PC-9 (cell line): ENCODE data around the gene CDK6. TPM values are rescaled to one million over a fixed set of nuclear protein-coding genes. Genes with fewer than 3 reads are reported as not detected.
"Not testable (repeated sequence)": the region's sequence is repeated elsewhere in the genome, so short reads cannot be mapped to it uniquely, and the experiment has no call there.

ENCODE experiments used
- BruUV-seq: library from RNA; stranded (reverse); fragments of 400-500 nt; replicated peaks from 2 replicates; lab custom pipeline; 2021; lab: Mats Ljungman, UMichigan
- CTCF ChIA-PET: fragments of 300-600 bp; sonication (Branson Sonifier 250); formaldehyde crosslinking; loops from one replicate; lab custom pipeline; 2022; ENCODE audit warnings: antibody characterized with exemption; lab: Charles Lee
- POLR2A ChIA-PET: fragments of 300-600 bp; sonication (Branson Sonifier 250); formaldehyde crosslinking; loops from one replicate; lab custom pipeline; 2022; ENCODE audit warnings: antibody characterized with exemption; ENCODE audit not compliant: unreplicated experiment; lab: Charles Lee
- DNase-seq, 2 experiments: peaks; one replicate each; pipeline versions ENCODE4 v3.0.0 to v3.0.0-alpha.2; 2015 to 2022; ENCODE audit warnings: mixed read lengths in 1 of 2
- H2AFZ ChIP-seq: fragments of 200-600 bp; sonication (generic); 2 replicates; pipeline ENCODE4 v1.8.1; 2017; ENCODE audit warnings: antibody characterized with exemption
- H3F3A ChIP-seq: fragments of 200-600 bp; sonication (generic); 2 replicates; pipeline ENCODE4 v1.8.1; 2017; ENCODE audit warnings: antibody characterized with exemption, mild to moderate bottlenecking, low read depth; ENCODE audit not compliant: insufficient read depth
- H3K27ac ChIP-seq: fragments of 200-600 bp; sonication (generic); 2 replicates; pipeline ENCODE4 v1.6.1; 2016; ENCODE audit warnings: mixed run types
- H3K27me3 ChIP-seq: fragments of 200-600 bp; sonication (generic); 2 replicates; pipeline ENCODE4 v1.6.1; 2016; ENCODE audit warnings: low read depth, mixed run types; ENCODE audit not compliant: insufficient read depth
- H3K36me3 ChIP-seq: fragments of 200-600 bp; sonication (generic); 2 replicates; pipeline ENCODE4 v1.6.1; 2016; ENCODE audit warnings: low read depth, mixed run types
- H3K4me1 ChIP-seq: fragments of 200-600 bp; sonication (generic); replicated peaks from 2 replicates; pipeline ENCODE4 v1.6.1; 2016; ENCODE audit warnings: mixed run types; ENCODE audit not compliant: insufficient read depth
- H3K4me2 ChIP-seq: fragments of 200-600 bp; sonication (generic); 2 replicates; pipeline ENCODE4 v1.6.1; 2017; ENCODE audit warnings: mixed run types
- H3K4me3 ChIP-seq: fragments of 200-600 bp; sonication (generic); 2 replicates; pipeline ENCODE4 v1.6.1; 2016; ENCODE audit warnings: mixed run types
- H3K79me2 ChIP-seq: fragments of 200-600 bp; sonication (generic); 2 replicates; pipeline ENCODE4 v1.6.1; 2017; ENCODE audit warnings: low read depth, mixed run types
- H3K9me2 ChIP-seq: fragments of 200-600 bp; sonication (generic); 2 replicates; pipeline ENCODE4 v1.8.1; 2017; ENCODE audit warnings: mild to moderate bottlenecking; ENCODE audit not compliant: insufficient read depth
- H3K9me3 ChIP-seq: fragments of 200-600 bp; sonication (generic); 2 replicates; pipeline ENCODE4 v1.8.1; 2016; ENCODE audit warnings: low read depth; ENCODE audit not compliant: insufficient read depth
- H4K20me1 ChIP-seq: fragments of 200-600 bp; sonication (generic); 2 replicates; pipeline ENCODE4 v1.8.1; 2017; ENCODE audit not compliant: insufficient read depth
- EZH2 ChIP-seq: fragments of 200-600 bp; sonication (generic); IDR thresholded peaks from 2 replicates; pipeline ENCODE4 v1.8.0; 2017; ENCODE audit warnings: antibody characterized with exemption, low read depth
- intact Hi-C: fragments of 100-400 bp; cut with micrococcal nuclease; formaldehyde crosslinking; loops from one replicate; pipeline ENCODE4 v1.10.0; 2022; ENCODE audit not compliant: unreplicated experiment
- total RNA-seq: library from RNA; stranded (reverse); gene quantifications from 2 replicates; pipeline ENCODE4 v1.2.3, GENCODE V29; 2021
- TF ChIP-seq, protein P1 (sequence below): fragments of 200-600 bp; sonication (generic); conservative IDR thresholded peaks from 2 replicates; pipeline ENCODE4 v1.6.1; 2017; ENCODE audit warnings: mixed run types, antibody characterized with exemption, mild to moderate bottlenecking, moderate library complexity

Gene CDK6
- total RNA-seq, 1 experiment from 2014 or later = 49.5 TPM

DNA sequence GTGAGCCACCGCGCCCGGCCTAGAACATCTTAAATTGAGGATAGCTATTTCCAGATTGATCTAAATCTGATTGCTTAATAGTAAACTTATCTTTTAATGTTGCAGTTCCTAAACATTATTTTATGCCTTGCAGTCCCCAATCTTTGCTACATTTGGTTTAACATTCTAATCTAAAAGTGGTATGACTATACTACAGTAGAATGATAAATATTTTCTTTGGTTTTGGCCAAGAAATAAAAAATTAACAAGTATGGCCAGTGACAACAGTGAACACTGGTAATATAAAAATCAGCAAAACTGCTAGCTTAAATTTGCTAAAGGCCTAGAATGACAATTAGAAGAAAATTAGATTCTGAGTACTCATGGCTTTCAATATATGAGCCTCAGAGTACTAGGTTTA is 73.5 kb downstream of the CDK6 start:
- TF ChIP-seq, protein P1, sequence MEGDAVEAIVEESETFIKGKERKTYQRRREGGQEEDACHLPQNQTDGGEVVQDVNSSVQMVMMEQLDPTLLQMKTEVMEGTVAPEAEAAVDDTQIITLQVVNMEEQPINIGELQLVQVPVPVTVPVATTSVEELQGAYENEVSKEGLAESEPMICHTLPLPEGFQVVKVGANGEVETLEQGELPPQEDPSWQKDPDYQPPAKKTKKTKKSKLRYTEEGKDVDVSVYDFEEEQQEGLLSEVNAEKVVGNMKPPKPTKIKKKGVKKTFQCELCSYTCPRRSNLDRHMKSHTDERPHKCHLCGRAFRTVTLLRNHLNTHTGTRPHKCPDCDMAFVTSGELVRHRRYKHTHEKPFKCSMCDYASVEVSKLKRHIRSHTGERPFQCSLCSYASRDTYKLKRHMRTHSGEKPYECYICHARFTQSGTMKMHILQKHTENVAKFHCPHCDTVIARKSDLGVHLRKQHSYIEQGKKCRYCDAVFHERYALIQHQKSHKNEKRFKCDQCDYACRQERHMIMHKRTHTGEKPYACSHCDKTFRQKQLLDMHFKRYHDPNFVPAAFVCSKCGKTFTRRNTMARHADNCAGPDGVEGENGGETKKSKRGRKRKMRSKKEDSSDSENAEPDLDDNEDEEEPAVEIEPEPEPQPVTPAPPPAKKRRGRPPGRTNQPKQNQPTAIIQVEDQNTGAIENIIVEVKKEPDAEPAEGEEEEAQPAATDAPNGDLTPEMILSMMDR = no peak
- no peak for TF ChIP-seq EZH2
- BruUV-seq = no TSS peak
- Histone ChIP-seq H3K9me3 (peaks cover 7% of the 10 kb centered on the region; the same call in 1 of the 2 replicates), H4K20me1 (no peaks in the 10 kb centered on the region), H3K4me3 (no peak overlapping the region), H3K4me1 (peaks cover 57% of the 10 kb centered on the region), H3F3A (peaks cover 49% of the 10 kb centered on the region), H2AFZ (no peak overlapping the region), H3K9me2 (no peaks in the 10 kb centered on the region), H3K4me2 (peak overlapping the region; percentile 36), H3K27me3 (no peaks in the 10 kb centered on the region), H3K79me2 (peaks cover 37% of the 10 kb centered on the region), H3K27ac (peak overlapping the region; percentile 93), H3K36me3 (peaks cover 20% of the 10 kb centered on the region; the same call in 1 of the 2 replicates)
- DNase-seq = no peak
- ChIA-PET POLR2A (no interaction called here), CTCF (interaction anchor here (0.6 kb wide), 1 partner anchor 1938 kb away, joined by 4 read pairs; no protein-coding TSS in a partner anchor)
- intact Hi-C loops = loop anchor here (1.0 to 10.0 kb wide), 5 partner anchors 11 to 352 kb away; partner anchors contain the start of gene SAMD9

DNA sequence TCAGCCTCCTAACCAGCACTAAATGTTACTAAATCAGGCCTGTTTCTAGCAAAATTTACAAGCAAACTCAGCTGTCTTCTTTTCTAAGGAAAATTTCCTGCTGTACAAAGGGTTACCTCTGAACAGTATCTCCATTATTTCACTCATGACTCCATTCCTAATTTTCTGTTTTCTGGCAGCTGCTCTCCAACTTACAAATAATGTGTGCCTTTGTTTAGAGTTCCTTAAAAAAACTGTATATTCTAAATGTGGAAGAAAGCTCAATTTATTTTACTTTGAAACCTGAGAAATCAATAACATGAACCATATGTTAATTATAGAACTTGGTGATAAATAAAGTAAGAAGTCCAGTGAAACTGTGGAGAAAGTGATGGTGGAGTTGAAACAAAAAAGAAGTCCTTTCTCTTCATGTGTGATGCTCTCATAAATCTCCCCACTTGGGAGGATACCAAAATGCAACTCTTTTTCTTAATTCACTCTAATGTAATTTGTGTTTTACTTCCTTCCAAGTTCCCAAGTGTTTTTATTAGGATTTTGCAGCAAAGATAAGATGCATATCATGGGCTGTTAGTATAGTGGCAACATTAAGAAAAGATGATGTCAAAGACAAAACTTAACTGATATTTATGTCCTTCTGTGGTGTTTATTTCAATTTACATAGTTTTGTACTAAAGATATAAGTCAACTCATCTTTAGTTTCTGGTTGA is 74.8 kb downstream of the CDK6 start:
- intact Hi-C loops = loop anchor here (5.0 to 10.0 kb wide), 2 partner anchors 69 to 353 kb away; partner anchors contain the start of gene SAMD9
- Histone ChIP-seq H3K27ac (no peak overlapping the region), H3K4me2 (no peak overlapping the region), H3K9me3 (peaks cover 7% of the 10 kb centered on the region; the same call in 1 of the 2 replicates), H3K79me2 (peaks cover 35% of the 10 kb centered on the region), H2AFZ (no peak overlapping the region), H3K27me3 (no peaks in the 10 kb centered on the region), H3K4me3 (no peak overlapping the region), H4K20me1 (no peaks in the 10 kb centered on the region), H3K36me3 (peaks cover 22% of the 10 kb centered on the region; the same call in 1 of the 2 replicates), H3K4me1 (peaks cover 44% of the 10 kb centered on the region), H3F3A (peaks cover 36% of the 10 kb centered on the region), H3K9me2 (no peaks in the 10 kb centered on the region)
- no peak for DNase-seq
- no peak for TF ChIP-seq EZH2
- TF ChIP-seq, protein P1 = no peak
- no TSS peak for BruUV-seq
- ChIA-PET POLR2A (interaction anchor here (0.7 kb wide), 1 partner anchor 765 kb away, joined by 10 read pairs; no protein-coding TSS in a partner anchor), CTCF (interaction anchor here (0.6 kb wide), 1 partner anchor 66 kb away, joined by 3 read pairs; no protein-coding TSS in a partner anchor)

DNA sequence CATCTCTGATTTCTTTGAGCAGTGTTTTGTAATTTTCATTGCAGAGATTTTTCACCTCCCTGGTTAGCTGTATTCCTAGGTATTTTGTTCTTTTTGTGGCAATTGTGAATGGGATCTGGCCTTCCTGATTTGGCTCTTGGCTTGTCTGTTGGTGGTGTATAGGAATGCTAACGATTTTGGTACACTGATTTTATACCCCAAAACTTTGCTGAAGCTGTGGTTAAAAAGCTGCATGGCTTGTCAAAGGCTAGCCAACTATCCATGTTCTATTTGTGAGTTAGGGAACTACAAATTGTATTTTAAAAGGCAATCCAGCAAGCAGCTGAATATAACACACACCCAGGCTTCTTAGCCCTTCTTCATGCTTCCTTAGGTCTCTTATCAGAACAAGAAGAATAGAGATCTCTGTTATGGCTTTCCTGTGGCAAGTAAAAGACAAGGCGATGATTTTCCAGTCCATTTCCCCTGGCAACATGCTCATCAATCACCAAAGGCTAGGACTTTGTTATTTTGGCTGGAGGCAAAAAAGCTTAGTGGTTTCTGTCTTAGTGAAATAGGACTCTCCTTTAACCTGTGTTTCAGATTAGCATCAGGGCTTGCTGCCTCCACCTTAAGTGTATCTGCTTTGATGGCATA is 77.5 kb downstream of the CDK6 start:
- ChIA-PET CTCF (no interaction called here), POLR2A (interaction anchor here (0.6 kb wide), 1 partner anchor 96 kb away, joined by 5 read pairs; no protein-coding TSS in a partner anchor)
- peak in 1 of 2 experiments; percentile 43 for DNase-seq
- Histone ChIP-seq H3K4me3 (no peak overlapping the region), H3K27ac (no peak overlapping the region), H3K9me2 (no peaks in the 10 kb centered on the region), H3K9me3 (no peaks in the 10 kb centered on the region), H3K36me3 (peaks cover 29% of the 10 kb centered on the region; the same call in 1 of the 2 replicates), H4K20me1 (no peaks in the 10 kb centered on the region), H2AFZ (no peak overlapping the region), H3K27me3 (no peaks in the 10 kb centered on the region), H3K4me2 (no peak overlapping the region), H3K4me1 (peaks cover 20% of the 10 kb centered on the region), H3K79me2 (peaks cover 25% of the 10 kb centered on the region), H3F3A (peaks cover 14% of the 10 kb centered on the region)
- intact Hi-C loops = no loop called here
- no peak for TF ChIP-seq EZH2
- TF ChIP-seq, protein P1 = no peak
- no TSS peak for BruUV-seq

- peaks cover 17% of the 10 kb centered on the region for H3K79me2 ChIP-seq
- intact Hi-C loops, H3K9me3 ChIP-seq, H2AFZ ChIP-seq, H3K4me2 ChIP-seq, H3K4me3 ChIP-seq, DNase-seq, H3K27me3 ChIP-seq, BruUV-seq, H3K9me2 ChIP-seq, POLR2A ChIA-PET, H4K20me1 ChIP-seq, H3K27ac ChIP-seq, CTCF ChIA-PET: not testable (repeated sequence)
- peaks cover 29% of the 10 kb centered on the region; the same call in 1 of the 2 replicates for H3K36me3 ChIP-seq
- peaks cover 14% of the 10 kb centered on the region; the same call in 1 of the 2 replicates for H3F3A ChIP-seq
- peaks cover 22% of the 10 kb centered on the region for H3K4me1 ChIP-seq
Observed at GRCh38 chr7:92757311-92757910, 79.0 kb downstream of the CDK6 start.
